ENCODE results near the gene PSMC6.
"Not testable (repeated sequence)": the region's sequence is repeated elsewhere in the genome, so short reads cannot be mapped to it uniquely, and the experiment has no call there.

The PSMC6 gene

GRCh38 chr14:52723514-52724359 lies 16.7 kb downstream of the PSMC6 start:
- TF ChIP-seq CTCF (conservative IDR thresholded peaks at IDR 0.05), result no peak
- no peak overlapping the region for H3K27ac ChIP-seq

- no peak for TF ChIP-seq CTCF (conservative IDR thresholded peaks at IDR 0.05)
- no peak overlapping the region for H3K27ac ChIP-seq
These were observed 17.3 kb downstream of the PSMC6 start for GRCh38 chr14:52724360-52724644.

DNA sequence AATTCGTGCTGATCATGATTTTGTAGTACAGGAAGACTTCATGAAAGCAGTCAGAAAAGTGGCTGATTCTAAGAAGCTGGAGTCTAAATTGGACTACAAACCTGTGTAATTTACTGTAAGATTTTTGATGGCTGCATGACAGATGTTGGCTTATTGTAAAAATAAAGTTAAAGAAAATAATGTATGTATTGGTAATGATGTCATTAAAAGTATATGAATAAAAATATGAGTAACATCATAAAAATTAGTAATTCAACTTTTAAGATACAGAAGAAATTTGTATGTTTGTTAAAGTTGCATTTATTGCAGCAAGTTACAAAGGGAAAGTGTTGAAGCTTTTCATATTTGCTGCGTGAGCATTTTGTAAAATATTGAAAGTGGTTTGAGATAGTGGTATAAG lies 20.5 kb downstream of the PSMC6 start:
- not testable (repeated sequence) for H3K27ac ChIP-seq

GRCh38 chr14:52729035-52729434 lies 22.0 kb downstream of the PSMC6 start:
- H3K27ac ChIP-seq, result peak overlapping the region; percentile 78

GRCh38 chr14:52729585-52729924 lies 22.6 kb downstream of the PSMC6 start:
- peak overlapping the region; percentile 78 for H3K27ac ChIP-seq
- TF ChIP-seq CTCF (conservative IDR thresholded peaks at IDR 0.05), result no peak

DNA sequence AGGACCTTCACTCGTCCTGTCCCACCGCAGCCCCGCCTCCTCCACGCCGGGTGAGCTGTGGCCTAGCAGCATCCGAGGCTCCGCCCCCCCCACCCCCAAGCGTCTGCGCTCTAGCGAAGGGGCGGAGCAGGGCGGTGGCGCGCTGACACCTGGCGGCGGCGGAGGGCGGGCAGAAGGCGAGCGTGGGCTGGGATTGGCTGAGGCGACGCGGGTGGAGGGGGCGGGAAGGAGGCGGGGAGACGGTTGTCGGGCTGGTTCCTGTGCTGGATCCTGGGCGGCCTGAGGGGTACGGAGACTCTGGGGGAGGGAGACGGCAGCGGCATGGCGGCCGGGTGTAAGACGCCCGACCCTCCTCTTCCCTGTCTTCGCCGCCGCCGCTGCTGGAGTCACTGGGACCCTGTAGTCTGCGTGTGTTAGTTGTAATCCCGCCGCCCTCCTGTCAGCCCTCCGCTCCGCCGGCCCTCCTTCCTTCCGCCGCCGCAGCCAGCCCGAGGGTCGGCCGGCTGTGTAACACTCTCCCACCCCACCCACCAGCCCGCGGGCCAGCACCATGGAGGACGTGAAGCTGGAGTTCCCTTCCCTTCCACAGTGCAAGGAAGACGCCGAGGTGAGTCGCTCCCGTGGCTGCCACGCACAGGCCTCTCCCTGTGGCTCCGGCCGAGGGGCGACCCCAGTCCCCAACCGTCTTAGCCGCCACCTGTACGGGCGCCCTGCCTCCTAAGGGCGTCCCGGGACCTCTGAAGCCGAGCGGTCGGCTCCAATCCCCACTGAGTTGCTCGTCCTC lies 23.1 kb downstream of the PSMC6 start, which contains the start of gene STYX:
Gene STYX, plus strand, starts transcription at position 242 of the 784 bp plus-strand sequence. Its CDS starts 309 bp downstream, at position 551.
- peak within 1 kb of the TSS; percentile 78 for H3K27ac ChIP-seq
- no peak for TF ChIP-seq CTCF (conservative IDR thresholded peaks at IDR 0.05)

- no peak for TF ChIP-seq CTCF (conservative IDR thresholded peaks at IDR 0.05)
- H3K27ac ChIP-seq, result peak overlapping the region; percentile 78
These were observed 23.7 kb downstream of the PSMC6 start for GRCh38 chr14:52730709-52731111.

DNA sequence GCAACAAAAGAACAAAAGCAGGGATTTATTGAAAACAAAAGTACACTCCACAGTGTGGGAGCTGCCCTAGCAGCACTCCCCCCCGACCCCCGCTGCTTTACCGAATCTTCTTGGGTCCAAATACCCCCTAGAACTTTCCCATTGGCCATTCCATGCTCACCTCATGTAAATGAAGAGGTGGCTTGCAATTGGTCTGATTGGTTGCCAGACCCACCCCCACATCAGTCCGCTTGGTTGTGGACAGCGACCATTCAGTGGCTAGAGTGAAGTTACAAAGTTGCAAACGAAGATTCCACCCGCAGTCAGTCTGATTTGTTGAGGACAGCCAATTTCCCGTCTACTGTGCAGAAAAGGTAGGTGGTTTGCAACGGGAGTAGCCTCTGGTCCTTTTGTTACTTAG lies 26.8 kb downstream of the PSMC6 start:
- H3K27ac ChIP-seq, result no peak overlapping the region
- TF ChIP-seq CTCF (conservative IDR thresholded peaks at IDR 0.05), result no peak
